ENCODE results near the gene SLC2A6. TPM values are rescaled to one million over a fixed set of nuclear protein-coding genes. Genes with fewer than 3 reads are reported as not detected.

The SLC2A6 gene
- total and polyA plus RNA-seq, 2 of the 8 experiments (the other 6 are each of a cell fraction or from before 2014, with no cell fraction given), result 16.6 to 17.8 TPM

- Histone ChIP-seq H3K27me3 (replicated peaks in 1 of 4; ENCODE audit: control insufficient read depth in 3 of 4, extremely low read depth in 1 of 4, insufficient read depth in 3 of 4, low read length in 3 of 4) (peaks cover 0 to 2% (median 0%) of the 10 kb centered on the region in 4 experiments; a peak in 2 of 7 replicates), H3K9me3 (ENCODE audit: insufficient read depth in 2 of 2, low read depth in 1 of 2, low read length in 1 of 2) (peaks cover 0 to 3% of the 10 kb centered on the region in 2 experiments; a peak in 1 of 4 replicates), H4K20me1 (replicated peaks in 1 of 2; ENCODE audit: control insufficient read depth in 1 of 2, insufficient read depth in 2 of 2, low read length in 2 of 2) (peaks cover 0 to 7% of the 10 kb centered on the region in 2 experiments), H3K18ac (ENCODE audit: extremely low read depth, low read length) (no peak overlapping the region), H4K5ac (ENCODE audit: insufficient read length, low read depth, low read length) (no peak overlapping the region), H2AK5ac (ENCODE audit: low read depth, low read length) (no peak overlapping the region), H3K4ac (replicated peaks; ENCODE audit: insufficient read length, low read depth, low read length) (no peak overlapping the region), H3K79me1 (ENCODE audit: low read depth, low read length) (no peaks in the 10 kb centered on the region), H2AFZ (ENCODE audit: low read length) (no peak overlapping the region), H4K91ac (replicated peaks; ENCODE audit: insufficient read length, low read length) (no peak overlapping the region), H4K8ac (ENCODE audit: extremely low read depth, insufficient read depth, low read length) (no peak overlapping the region), H3K56ac (replicated peaks; ENCODE audit: insufficient read length, low read depth, low read length) (no peak overlapping the region), H3K36me3 (ENCODE audit: control insufficient read depth in 2 of 4, insufficient read depth in 4 of 4, low read length in 3 of 4) (no peaks in the 10 kb centered on the region; a peak in 1 of 8 replicates), H3K4me3 (ENCODE audit: extremely low read depth in 1 of 4, insufficient read depth in 2 of 4, low read depth in 3 of 4, low read length in 4 of 4) (no peak overlapping the region), H2BK5ac (ENCODE audit: low read depth, low read length) (no peak overlapping the region), H2BK20ac (ENCODE audit: low read length) (no peak overlapping the region), H3K79me2 (ENCODE audit: control insufficient read depth in 1 of 2, insufficient read depth in 2 of 2, low read length in 2 of 2) (no peaks in the 10 kb centered on the region), H3K9ac (replicated peaks in 1 of 4; ENCODE audit: extremely low read depth in 1 of 4, low read depth in 3 of 4, low read length in 3 of 4) (no peak overlapping the region), H3K27ac (ENCODE audit: low read depth, low read length) (no peak overlapping the region), H2BK12ac (ENCODE audit: low read depth, low read length) (no peak overlapping the region; the same call in 1 of the 2 replicates), H3K14ac (ENCODE audit: insufficient read length) (no peak overlapping the region), H3K4me1 (replicated peaks in 1 of 4; ENCODE audit: control insufficient read depth in 3 of 4, insufficient read depth in 4 of 4, low read length in 3 of 4) (peaks cover 0 to 15% (median 12%) of the 10 kb centered on the region in 4 experiments; a peak in 6 of 7 replicates), H3K23ac (ENCODE audit: insufficient read length) (no peak overlapping the region), H3K4me2 (ENCODE audit: insufficient read depth in 1 of 2, low read depth in 2 of 2, low read length in 2 of 2) (no peak overlapping the region), H2BK15ac (ENCODE audit: low read length) (peak overlapping the region; percentile 40; the same call in 1 of the 2 replicates), H2BK120ac (replicated peaks; ENCODE audit: low read depth, low read length) (no peak overlapping the region), H3K23me2 (ENCODE audit: low read depth, low read length) (peaks cover 10% of the 10 kb centered on the region)
- ChIA-PET POLR2A (ENCODE audit: partially characterized antibody) (no interaction called here), CTCF (ENCODE audit: partially characterized antibody) (no interaction called here)
- TF ChIP-seq TCF12 (IDR thresholded peaks at IDR 0.05; ENCODE audit: low read depth, low read length) (no peak), MAX (IDR thresholded peaks at IDR 0.05) (no peak), PHF8 (conservative IDR thresholded peaks at IDR 0.05; ENCODE audit: low read depth, low read length) (no peak), ATF3 (IDR thresholded peaks at IDR 0.05; ENCODE audit: insufficient read depth, low read depth, low read length) (no peak), RBBP5 (IDR thresholded peaks at IDR 0.05; ENCODE audit: borderline replicate concordance, low read depth, low read length) (no peak)
- FAIRE-seq (no peak), DNase-seq (ENCODE audit: low read depth in 1 of 2, low spot score in 2 of 2) (no peak)
- 95% methylated on average over 8 of the region's 8 CpGs; no CpG with 5 or more reads in 1 of the 2 experiments for WGBS, 2 experiments (ENCODE audit: extremely low coverage in 1 of 2, insufficient coverage in 1 of 2, insufficient read length in 1 of 2, insufficient replicate concordance in 2 of 2, low coverage in 1 of 2, low lambda C conversion rate in 2 of 2, missing lambda C conversion rate in 1 of 2)
Measured at GRCh38 chr9:133508046-133508445, 29.1 kb upstream of the SLC2A6 start.
